Omental fat pad (tissue), 4 donors: ENCODE measurements around the gene PIGN. TPM values are rescaled to one million over a fixed set of nuclear protein-coding genes. Genes with fewer than 3 reads are reported as not detected.

Source experiments
- ATAC-seq: fragments of 150-250 bp; one replicate; pipeline ENCODE4 v1.9.1; 2016; ENCODE audit warnings: mild to moderate bottlenecking, moderate library complexity; ENCODE audit not compliant: low FRiP score
- DNase-seq: peaks from one replicate; pipeline ENCODE4 v3.0.0-alpha.2; 2019; ENCODE audit warnings: low spot score
- CTCF ChIP-seq, 3 donors: fragments of 450-650 bp; IDR thresholded peaks; one replicate each; pipeline ENCODE4 v1.5.1; 2016 to 2017; ENCODE audit warnings: antibody characterized with exemption in 3 of 3, mild to moderate bottlenecking in 3 of 3, moderate library complexity in 2 of 3
- total RNA-seq, 4 donors: library from RNA; depleted of rRNA; stranded (reverse); fragments of >200 nt; gene quantifications; one replicate each; pipeline ENCODE4 v1.1.0, GENCODE V29; 2016

The PIGN gene
- total RNA-seq, 4 donors from 2014 or later, result 19.7 to 31.8 (median 24.8) TPM

GRCh38 chr18:62196980-62197379, 10.1 kb upstream of the PIGN start:
- no peak for ATAC-seq
- no peak for TF ChIP-seq CTCF (IDR thresholded peaks at IDR 0.05)

GRCh38 chr18:62196079-62196478, 9.2 kb upstream of the PIGN start:
- no peak for ATAC-seq
- TF ChIP-seq CTCF (IDR thresholded peaks at IDR 0.05), result no peak
- DNase-seq, result no peak

More at GRCh38 chr18:62196980-62197379, 10.1 kb upstream of the PIGN start:
- DNase-seq, result no peak

- ATAC-seq, result no peak
- no peak for TF ChIP-seq CTCF (IDR thresholded peaks at IDR 0.05)
Measured at GRCh38 chr18:62189208-62189607, 2.4 kb upstream of the PIGN start.

GRCh38 chr18:62187543-62188510, 971 bp upstream of the PIGN start:
- no peak for DNase-seq
- ATAC-seq, result peak; percentile 10
- TF ChIP-seq CTCF (IDR thresholded peaks at IDR 0.05), result no peak

More at GRCh38 chr18:62189208-62189607, 2.4 kb upstream of the PIGN start:
- DNase-seq, result no peak

- TF ChIP-seq CTCF (IDR thresholded peaks at IDR 0.05), result no peak
Measured at GRCh38 chr18:62186499-62186773, 420 bp downstream of the PIGN start.

GRCh38 chr18:62183578-62184195, 3.2 kb downstream of the PIGN start:
- no peak for ATAC-seq
- DNase-seq, result no peak
- TF ChIP-seq CTCF (IDR thresholded peaks at IDR 0.05), result peak in 1 of 3 donors; percentile 33

More at GRCh38 chr18:62186499-62186773, 420 bp downstream of the PIGN start:
- ATAC-seq (no peak), DNase-seq (no peak)
